GM18907 (cell line): ENCODE measurements around the gene MDC1.
"Not testable (repeated sequence)": the region's sequence is repeated elsewhere in the genome, so short reads cannot be mapped to it uniquely, and the experiment has no call there.

Experiments
- ATAC-seq: cut with Tn5 transposase; IDR thresholded peaks from one replicate; pipeline ENCODE4 v1.9.1; 2021; ENCODE audit warnings: mild to moderate bottlenecking, moderate library complexity; ENCODE audit not compliant: unreplicated experiment

Gene MDC1

DNA sequence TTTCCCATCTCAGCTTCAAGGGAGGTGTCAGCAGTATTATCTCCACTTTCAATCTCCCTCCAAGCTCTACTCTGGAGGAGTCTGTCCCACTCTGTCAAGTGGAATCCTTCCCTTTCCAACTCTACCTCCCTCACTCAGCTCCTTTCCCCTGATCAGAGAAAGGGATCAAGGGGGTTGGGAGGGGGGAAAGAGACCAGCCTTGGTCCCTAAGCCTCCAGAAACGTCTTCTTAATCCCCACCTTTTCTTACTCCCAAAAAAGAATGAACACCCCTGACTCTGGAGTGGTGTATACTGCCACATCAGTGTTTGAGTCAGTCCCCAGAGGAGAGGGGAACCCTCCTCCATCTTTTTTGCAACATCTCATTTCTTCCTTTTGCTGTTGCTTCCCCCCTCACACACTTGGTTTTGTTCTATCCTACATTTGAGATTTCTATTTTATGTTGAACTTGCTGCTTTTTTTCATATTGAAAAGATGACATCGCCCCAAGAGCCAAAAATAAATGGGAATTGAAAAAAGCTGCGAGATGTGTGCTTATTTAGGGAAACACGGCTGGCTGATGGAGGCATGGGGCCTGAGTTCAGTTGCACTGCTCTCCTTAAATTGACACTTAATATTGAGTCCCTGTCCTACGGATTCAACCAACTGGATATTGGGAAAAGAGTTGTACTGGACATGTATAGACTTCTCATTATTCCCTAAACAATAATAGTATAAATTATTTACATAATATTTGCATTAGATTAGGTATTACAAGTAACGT lies 8.0 kb upstream of the MDC1 start:
- no peak for ATAC-seq

DNA sequence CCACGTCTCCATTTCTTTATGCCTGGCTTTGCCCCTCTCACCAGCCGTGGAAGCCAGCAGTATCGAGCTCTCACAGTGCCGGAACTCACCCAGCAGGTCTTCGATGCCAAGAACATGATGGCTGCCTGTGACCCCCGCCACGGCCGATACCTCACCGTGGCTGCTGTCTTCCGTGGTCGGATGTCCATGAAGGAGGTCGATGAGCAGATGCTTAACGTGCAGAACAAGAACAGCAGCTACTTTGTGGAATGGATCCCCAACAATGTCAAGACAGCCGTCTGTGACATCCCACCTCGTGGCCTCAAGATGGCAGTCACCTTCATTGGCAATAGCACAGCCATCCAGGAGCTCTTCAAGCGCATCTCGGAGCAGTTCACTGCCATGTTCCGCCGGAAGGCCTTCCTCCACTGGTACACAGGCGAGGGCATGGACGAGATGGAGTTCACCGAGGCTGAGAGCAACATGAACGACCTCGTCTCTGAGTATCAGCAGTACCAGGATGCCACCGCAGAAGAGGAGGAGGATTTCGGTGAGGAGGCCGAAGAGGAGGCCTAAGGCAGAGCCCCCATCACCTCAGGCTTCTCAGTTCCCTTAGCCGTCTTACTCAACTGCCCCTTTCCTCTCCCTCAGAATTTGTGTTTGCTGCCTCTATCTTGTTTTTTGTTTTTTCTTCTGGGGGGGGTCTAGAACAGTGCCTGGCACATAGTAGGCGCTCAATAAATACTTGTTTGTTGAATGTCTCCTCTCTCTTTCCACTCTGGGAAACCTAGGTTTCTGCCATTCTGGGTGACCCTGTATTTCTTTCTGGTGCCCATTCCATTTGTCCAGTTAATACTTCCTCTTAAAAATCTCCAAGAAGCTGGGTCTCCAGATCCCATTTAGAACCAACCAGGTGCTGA lies 7.0 kb upstream of the MDC1 start:
- ATAC-seq, result not testable (repeated sequence)

DNA sequence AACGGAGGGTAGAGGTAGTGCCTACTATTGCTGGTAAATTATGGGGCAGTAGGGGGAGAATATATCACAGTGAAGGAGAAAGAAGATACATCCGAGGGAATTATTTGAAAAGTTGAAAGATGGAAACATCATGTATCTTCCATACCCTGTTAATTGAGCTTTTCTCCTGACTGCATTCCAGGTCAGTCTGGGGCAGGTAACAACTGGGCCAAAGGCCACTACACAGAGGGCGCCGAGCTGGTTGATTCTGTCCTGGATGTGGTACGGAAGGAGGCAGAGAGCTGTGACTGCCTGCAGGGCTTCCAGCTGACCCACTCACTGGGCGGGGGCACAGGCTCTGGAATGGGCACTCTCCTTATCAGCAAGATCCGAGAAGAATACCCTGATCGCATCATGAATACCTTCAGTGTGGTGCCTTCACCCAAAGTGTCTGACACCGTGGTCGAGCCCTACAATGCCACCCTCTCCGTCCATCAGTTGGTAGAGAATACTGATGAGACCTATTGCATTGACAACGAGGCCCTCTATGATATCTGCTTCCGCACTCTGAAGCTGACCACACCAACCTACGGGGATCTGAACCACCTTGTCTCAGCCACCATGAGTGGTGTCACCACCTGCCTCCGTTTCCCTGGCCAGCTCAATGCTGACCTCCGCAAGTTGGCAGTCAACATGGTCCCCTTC lies 6.2 kb upstream of the MDC1 start:
- not testable (repeated sequence) for ATAC-seq

DNA sequence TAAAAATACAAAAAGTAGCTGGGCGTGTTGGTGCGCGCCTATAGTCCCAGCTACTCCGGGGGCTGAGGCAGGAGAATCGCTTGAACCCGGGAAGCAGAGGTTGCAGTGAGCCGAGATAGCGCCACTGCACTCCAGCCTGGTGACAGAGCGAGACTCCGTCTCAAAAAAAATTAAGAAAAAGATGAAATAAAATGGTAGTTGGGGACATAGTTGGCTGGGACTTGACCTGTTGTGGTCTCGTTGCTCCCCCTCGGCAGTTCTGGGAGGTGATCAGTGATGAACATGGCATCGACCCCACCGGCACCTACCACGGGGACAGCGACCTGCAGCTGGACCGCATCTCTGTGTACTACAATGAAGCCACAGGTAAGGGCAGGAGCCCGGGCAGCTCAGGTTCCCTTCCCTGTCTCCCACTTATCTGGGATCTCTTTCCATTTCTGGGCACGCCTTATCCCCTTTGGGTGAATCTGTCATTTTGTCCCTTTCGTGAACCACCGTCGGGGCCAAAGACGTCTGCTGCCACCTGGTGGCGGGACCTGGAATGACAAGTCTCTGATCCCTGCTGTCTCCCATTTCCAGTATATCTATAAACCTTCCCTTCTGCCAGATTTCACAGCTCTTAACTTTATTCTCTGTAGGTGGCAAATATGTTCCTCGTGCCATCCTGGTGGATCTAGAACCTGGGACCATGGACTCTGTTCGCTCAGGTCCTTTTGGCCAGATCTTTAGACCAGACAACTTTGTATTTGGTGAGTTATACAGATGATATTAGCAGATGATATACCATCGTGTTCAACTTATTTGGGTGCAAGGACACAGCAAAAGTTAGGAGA lies 5.4 kb upstream of the MDC1 start:
- no peak for ATAC-seq

DNA sequence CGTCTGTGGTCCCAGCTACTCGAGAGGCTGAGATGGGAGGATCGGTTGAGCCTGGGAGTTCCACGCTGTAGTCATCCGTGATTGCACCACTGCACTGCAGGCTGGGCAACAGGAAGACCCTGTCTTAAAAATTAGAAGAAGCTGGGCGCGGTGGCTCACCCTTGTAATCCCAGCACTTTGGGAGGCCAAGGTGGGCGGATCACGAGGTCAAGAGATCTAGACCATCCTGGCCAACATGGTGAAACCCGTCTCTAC lies 4.9 kb upstream of the MDC1 start:
- ATAC-seq, result not testable (repeated sequence)

DNA sequence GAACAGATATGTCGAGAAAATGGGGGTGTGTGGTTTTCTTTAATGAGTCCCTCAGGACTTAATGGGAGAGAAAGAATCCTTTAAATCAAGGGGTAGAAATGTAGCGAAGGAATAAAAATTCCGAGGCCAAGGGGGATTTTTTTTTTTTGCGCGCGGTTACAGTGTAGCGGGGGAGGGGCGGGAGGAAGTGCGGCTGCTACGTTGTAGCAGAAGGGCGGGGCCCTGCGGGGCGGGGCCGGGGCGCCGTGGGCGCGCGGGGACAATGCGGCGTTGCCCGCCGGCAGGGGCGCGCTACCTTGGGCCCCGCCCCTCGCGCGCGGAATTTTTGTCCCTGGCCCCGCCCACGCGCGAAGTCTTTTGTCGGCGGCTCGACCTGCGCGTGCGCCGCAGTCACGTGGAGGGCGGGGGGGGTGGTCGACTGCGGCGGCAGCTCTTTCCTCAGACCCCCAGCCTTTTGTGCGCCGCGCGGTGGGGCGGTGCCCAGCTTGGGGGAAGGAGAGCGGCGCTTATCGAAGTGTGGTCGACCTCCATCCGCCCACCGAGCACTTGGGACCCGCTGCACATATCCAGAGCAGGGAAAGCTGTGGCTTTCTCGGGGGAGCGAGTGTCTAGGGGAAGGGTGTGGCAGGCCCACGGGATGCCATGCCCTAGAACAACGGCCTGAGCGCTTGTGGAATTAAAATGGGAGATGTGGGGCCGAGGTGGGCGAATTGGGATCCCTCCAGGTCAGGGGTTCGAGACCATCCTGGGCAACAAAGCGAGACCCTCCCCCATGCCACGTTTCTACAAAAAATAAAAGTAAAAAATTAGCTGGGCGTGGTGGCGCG lies 4.3 kb upstream of the MDC1 start:
- peak; percentile 24 for ATAC-seq

DNA sequence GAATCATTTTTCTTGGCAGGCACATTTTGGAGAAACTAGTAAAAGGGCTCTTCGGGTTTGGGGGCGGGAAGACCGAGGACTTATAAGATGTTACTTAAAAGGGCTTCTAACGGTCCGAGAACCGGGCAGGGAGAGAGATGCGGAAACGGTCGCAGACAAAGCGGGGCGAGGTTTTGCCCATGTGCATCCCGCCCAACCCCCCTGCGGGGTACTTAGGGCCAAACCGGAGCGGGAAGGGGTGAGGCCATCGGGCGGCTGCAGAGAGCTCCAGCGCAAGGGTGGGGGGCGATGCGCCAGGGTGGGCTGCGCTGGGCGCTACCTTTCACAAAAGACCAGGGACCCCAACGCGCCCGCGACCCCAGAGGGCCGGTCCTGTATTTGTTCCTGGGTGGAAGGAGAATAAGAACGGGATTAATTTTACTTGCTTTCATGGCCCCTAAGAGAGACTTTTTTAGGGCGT lies 3.7 kb upstream of the MDC1 start:
- no peak for ATAC-seq

DNA sequence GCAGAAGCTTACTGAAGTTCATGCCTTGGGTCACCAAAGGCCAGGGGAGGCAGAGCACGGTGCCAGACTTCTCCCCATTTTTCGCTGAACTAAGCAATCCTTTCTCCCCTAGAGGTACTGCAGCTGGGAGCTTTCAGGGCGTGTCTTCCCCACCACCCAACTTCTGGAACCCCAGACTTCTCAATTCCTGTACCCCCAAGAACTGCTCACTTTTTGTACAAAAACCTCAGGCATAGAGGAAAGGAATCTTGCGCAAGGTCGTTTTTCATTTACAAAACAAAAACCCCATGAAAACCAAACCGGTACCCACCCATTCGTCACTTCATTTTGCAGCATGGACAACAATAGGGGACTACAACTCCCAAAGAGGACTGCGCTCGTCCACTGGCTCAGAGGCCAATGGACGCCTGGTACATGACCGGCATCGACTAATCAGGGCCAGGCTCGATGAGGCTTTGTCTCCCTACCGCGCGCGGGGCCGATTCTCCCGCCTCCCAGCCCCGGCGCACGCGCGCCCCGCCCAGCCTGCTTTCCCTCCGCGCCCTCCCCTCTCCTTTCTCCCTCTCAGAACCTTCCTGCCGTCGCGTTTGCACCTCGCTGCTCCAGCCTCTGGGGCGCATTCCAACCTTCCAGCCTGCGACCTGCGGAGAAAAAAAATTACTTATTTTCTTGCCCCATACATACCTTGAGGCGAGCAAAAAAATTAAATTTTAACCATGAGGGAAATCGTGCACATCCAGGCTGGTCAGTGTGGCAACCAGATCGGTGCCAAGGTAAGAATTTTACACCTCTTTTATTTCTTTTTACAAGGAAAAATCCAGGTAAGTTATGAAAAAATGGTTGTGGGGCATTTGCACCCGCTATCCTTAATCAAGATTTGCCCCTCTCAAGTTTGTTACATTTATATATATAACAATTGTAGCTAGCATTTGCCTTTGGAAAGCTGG lies 3.0 kb upstream of the MDC1 start, which contains the start of gene TUBB:
TUBB (plus strand) TSS at position 562 of the 947 bp plus-strand sequence; CDS start at position 717, 155 bp downstream.
- ATAC-seq, result peak; percentile 49

DNA sequence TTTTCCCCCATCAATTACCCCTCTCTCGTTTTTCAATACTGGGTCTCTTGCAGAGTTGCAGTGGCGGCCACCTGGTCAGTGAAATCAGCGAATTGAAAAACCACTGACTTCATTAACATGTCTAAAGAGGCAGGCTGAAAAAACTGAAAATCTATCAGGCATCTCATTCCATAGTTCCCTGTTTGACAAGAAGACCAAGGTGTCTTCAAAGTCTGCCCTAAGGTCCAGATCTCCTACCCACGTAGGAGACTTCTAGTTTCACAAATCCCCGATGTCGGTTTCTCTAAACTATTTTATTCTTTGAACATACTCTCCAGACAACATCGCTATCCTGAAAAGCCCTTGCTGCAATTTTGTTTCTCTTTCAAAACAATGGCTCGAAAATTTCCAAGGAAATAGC lies 2.3 kb upstream of the MDC1 start:
- ATAC-seq, result no peak

DNA sequence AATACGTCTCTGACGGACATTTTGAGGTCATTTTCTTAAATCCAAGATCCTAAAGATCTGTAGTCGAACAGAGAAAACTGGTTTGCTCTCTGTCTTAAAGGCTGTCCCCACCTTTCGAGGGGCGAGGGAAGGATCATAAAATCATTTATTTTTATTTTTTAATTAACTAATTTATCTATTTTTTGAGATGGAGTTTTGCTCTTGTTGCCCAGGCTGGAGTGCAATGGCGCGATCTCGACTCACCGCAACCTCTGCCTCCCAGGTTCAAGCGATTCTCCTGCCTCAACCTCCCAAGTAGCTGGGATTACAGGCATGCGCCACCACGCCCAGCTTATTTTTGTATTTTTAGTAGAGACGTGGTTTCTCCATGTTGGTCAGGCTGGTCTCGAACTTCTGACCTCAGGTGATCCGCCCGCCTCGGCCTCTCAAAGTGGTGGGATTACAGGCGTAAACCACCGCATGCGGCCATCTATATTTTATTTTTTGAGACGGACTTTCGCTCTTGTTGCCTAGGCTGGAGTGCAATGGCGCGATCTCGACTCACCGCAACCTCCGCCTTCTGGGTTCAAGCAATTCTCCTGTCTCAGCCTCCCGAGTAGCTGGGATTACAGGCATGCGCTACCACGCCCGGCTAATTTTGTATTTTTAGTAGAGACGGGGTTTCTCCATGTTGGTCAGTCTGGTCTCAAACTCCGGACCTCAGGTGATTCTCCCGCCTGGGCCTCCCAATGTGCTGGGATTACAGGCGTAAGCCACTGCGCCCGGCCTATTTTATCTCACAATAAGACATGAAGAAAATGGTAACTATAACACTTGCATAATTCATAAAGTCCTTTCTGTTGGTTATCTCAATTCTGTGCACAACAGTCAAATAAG lies 1.0 kb upstream of the MDC1 start:
- ATAC-seq, result not testable (repeated sequence)

DNA sequence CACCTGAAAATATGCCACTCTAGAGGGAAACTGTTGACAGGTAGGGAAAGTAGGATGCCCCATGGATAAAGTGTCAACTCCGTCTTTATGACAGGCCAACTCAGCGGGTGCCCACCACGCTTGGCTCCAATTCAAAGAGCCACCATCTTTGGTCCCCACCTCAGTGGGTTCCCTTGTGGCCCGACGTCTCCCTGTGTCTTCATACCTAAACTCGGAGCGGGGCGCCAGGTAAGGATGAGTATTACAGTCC lies 277 bp downstream of the MDC1 start:
- ATAC-seq, result no peak

DNA sequence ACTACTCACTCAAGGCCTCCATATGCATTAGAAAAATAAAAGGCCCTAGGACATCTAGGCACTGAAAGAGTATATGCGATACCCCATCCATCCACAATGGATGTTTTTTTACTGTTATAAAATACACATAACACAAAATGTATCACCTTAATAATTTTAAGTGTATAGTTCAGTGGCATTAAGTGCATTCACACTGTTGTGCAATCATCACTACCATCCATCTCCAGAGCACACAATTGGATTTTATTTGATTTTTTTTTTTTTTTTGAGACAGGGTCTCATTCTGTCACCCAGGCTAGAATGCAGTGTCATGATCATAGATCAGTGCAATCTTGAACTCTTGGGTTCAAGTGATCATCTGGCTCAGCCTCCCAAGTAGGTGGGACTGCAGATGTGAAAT lies 2.8 kb downstream of the MDC1 start:
- no peak for ATAC-seq

DNA sequence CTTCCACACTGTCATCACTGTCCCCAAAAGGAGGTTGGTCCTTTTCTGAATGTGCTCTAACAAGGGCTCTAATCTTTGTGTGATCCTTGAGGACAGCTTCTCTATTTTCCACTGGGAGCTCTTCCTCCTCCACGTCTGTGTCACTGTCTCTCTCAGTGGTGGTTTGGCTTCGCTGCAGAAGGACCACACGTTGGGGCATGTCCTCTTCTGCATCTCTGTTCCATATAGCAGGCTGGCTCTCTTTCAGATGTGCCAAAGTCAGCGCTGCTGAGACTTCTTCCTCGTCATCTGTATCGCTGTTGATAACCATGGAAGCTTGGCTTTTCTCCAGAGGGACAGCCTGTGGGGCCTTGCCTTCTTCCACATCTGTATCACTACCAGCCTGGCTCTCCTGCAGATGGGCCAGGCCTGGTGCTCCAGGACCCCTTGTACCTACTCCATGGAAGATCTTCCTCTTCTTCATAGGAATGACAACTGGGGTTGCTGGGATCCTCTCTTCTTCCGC lies 4.6 kb downstream of the MDC1 start:
- ATAC-seq, result no peak

DNA sequence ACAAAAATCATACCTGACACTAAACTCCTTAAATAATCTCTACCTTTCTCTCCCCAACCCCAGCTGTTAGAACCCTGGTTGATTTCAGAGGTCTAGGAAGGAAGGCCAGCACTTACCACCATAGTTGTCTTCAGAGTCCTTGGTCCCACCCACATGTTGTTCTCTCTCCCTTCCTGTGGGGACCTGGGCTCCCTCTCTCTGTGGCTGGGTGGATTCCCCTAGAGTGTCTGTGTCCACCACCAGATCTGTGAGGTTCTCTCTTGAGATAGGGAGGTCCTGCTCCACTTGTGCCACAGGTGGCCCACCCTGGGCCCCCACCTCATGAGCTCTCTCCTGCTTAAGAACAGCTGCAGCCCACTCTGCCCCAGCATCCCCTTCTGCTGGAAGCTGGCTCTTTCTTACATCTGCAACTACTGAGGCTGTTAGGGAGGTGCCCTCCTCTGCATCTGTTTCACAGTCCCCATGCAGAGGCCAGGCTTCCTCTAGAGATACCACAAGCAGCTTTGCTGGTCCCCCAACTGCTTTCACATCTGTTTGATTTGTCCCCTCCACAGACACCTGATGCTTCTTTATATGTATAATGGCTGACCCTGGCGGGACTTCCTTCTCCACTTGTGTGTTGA lies 5.2 kb downstream of the MDC1 start:
- ATAC-seq, result no peak

DNA sequence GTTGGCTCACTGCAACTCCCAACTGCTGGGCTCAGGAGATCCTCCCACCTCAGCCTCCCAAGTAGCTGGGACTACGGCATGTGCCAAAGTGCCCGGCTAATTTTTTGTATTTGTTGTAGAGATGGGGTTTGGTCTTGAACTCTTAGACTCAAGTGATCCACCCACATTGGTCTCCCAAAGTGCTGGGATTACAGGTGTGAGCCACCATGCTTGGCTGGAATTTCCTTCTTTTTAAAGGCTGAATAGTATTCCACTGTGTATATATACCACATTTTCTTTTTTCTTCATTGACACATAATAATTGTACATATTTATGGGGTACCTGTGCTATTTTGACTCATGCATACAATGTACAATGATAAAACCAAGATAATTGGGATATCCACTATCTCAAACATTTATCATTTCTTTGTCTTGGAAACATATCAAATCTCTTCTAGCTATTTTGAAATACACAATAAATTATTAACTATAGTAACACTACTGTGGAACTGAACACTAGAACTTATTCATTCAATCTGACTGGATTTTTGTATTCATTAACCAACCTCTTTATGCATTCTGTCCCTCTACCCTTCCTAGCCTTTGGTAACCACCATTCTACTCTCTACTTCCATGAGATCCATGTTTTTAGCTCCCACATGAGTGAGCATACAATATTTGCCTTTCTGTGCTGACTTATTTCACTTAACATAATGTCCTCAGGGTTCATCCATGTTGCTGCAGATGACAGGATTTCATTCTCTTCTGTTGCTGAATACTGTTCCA lies 7.8 kb downstream of the MDC1 start:
- no peak for ATAC-seq

DNA sequence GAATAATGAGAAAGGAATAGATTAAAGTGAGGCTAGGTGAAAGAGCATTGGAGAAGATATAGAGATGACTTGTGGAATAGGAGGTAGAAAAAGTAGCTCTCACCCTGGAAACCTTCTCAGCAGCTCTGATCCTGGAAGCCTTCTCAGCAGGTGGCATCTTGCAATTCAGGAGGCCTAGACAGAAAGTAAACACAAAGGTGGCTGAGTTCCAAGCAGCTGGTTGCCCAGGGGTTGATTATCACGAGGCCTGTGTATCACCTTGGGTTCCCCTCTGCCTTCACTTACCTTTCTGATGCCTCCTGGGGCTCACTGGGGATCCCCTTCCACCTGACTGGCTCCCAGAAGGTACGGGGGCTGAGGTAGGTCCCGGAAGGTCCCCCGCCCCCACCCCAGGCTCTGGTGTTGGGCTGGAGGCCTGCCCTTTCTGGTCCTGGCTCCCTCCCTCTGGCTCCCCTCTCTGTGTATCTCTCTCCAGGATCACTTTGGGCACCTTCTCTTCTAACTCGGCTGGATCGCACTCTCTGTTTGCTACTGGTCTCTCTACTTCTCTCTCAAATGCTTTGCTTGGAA lies 9.7 kb downstream of the MDC1 start:
- no peak for ATAC-seq
